ENCODE measurements around the gene TIMMDC1.

Gene TIMMDC1

GRCh38 chr3:119506631-119507030 lies 8.3 kb downstream of the TIMMDC1 start:
- H3K79me2 ChIP-seq (ENCODE audit: insufficient read depth, low read length), result peaks cover 8% of the 10 kb centered on the region; the same call in 1 of the 2 replicates
- no peaks in the 10 kb centered on the region for H3K9me3 ChIP-seq (ENCODE audit: insufficient read depth, low read length)
- H4K20me1 ChIP-seq (ENCODE audit: low read depth, low read length), result no peaks in the 10 kb centered on the region
- H2AFZ ChIP-seq (ENCODE audit: low read depth, low read length, severe bottlenecking), result no peak overlapping the region
- H3K27ac ChIP-seq (ENCODE audit: low read depth, low read length), result no peak overlapping the region
- H3K27me3 ChIP-seq (ENCODE audit: low read length), result no peaks in the 10 kb centered on the region
- H3F3A ChIP-seq (ENCODE audit: insufficient read depth), result 0 out of 2 replicates have a peak, but pooled peaks cover 6% of the 10 kb centered on the region
- no peak for TF ChIP-seq CTCF (IDR thresholded peaks at IDR 0.05; ENCODE audit: insufficient read depth, low read length, poor library complexity, severe bottlenecking)
- no peak for TF ChIP-seq EZH2phosphoT487 (conservative IDR thresholded peaks at IDR 0.05; ENCODE audit: low read length)
- peaks cover 23% of the 10 kb centered on the region for H3K36me3 ChIP-seq (ENCODE audit: low read length)
- no peak overlapping the region for H3K4me3 ChIP-seq (ENCODE audit: insufficient read depth, low read length, poor library complexity, severe bottlenecking)
- no peaks in the 10 kb centered on the region for H3K9me2 ChIP-seq (replicated peaks; ENCODE audit: insufficient read depth, low read length)
- no peak overlapping the region for H3K4me2 ChIP-seq (ENCODE audit: low read depth, low read length, poor library complexity, severe bottlenecking)
- no peak overlapping the region for H3K9ac ChIP-seq (ENCODE audit: low read length)

- Histone ChIP-seq H3F3A (ENCODE audit: insufficient read depth) (0 out of 2 replicates have a peak, but pooled peaks cover 11% of the 10 kb centered on the region), H3K9me3 (ENCODE audit: insufficient read depth, low read length) (no peaks in the 10 kb centered on the region), H2AFZ (ENCODE audit: low read depth, low read length, severe bottlenecking) (no peak overlapping the region), H4K20me1 (ENCODE audit: low read depth, low read length) (no peaks in the 10 kb centered on the region), H3K27ac (ENCODE audit: low read depth, low read length) (no peak overlapping the region), H3K36me3 (ENCODE audit: low read length) (peaks cover 26% of the 10 kb centered on the region), H3K4me3 (ENCODE audit: insufficient read depth, low read length, poor library complexity, severe bottlenecking) (no peak overlapping the region), H3K27me3 (ENCODE audit: low read length) (no peaks in the 10 kb centered on the region), H3K79me2 (ENCODE audit: insufficient read depth, low read length) (peaks cover 5% of the 10 kb centered on the region; the same call in 1 of the 2 replicates), H3K9ac (ENCODE audit: low read length) (no peak overlapping the region), H3K4me2 (ENCODE audit: low read depth, low read length, poor library complexity, severe bottlenecking) (no peak overlapping the region), H3K9me2 (replicated peaks; ENCODE audit: insufficient read depth, low read length) (no peaks in the 10 kb centered on the region)
- TF ChIP-seq EZH2phosphoT487 (conservative IDR thresholded peaks at IDR 0.05; ENCODE audit: low read length) (no peak), CTCF (IDR thresholded peaks at IDR 0.05; ENCODE audit: insufficient read depth, low read length, poor library complexity, severe bottlenecking) (no peak)
These were observed 9.1 kb downstream of the TIMMDC1 start for GRCh38 chr3:119507404-119507803.

- H3K4me2 ChIP-seq (ENCODE audit: low read depth, low read length, poor library complexity, severe bottlenecking), result no peak overlapping the region
- H3K9me3 ChIP-seq (ENCODE audit: insufficient read depth, low read length), result no peaks in the 10 kb centered on the region
- H3K79me2 ChIP-seq (ENCODE audit: insufficient read depth, low read length), result peaks cover 5% of the 10 kb centered on the region; the same call in 1 of the 2 replicates
- no peak overlapping the region for H3K4me3 ChIP-seq (ENCODE audit: insufficient read depth, low read length, poor library complexity, severe bottlenecking)
- H3F3A ChIP-seq (ENCODE audit: insufficient read depth), result 0 out of 2 replicates have a peak, but pooled peaks cover 11% of the 10 kb centered on the region
- H3K9me2 ChIP-seq (replicated peaks; ENCODE audit: insufficient read depth, low read length), result no peaks in the 10 kb centered on the region
- H3K36me3 ChIP-seq (ENCODE audit: low read length), result peaks cover 22% of the 10 kb centered on the region
- no peak overlapping the region for H3K27ac ChIP-seq (ENCODE audit: low read depth, low read length)
- H3K9ac ChIP-seq (ENCODE audit: low read length), result no peak overlapping the region
- no peak overlapping the region for H2AFZ ChIP-seq (ENCODE audit: low read depth, low read length, severe bottlenecking)
- H4K20me1 ChIP-seq (ENCODE audit: low read depth, low read length), result no peaks in the 10 kb centered on the region
- TF ChIP-seq EZH2phosphoT487 (conservative IDR thresholded peaks at IDR 0.05; ENCODE audit: low read length) (no peak), CTCF (IDR thresholded peaks at IDR 0.05; ENCODE audit: insufficient read depth, low read length, poor library complexity, severe bottlenecking) (no peak)
- no peaks in the 10 kb centered on the region for H3K27me3 ChIP-seq (ENCODE audit: low read length)
These were observed 10.0 kb downstream of the TIMMDC1 start for GRCh38 chr3:119508172-119508845.
